ENCODE results near the gene ATOH8.

ATOH8 gene

DNA sequence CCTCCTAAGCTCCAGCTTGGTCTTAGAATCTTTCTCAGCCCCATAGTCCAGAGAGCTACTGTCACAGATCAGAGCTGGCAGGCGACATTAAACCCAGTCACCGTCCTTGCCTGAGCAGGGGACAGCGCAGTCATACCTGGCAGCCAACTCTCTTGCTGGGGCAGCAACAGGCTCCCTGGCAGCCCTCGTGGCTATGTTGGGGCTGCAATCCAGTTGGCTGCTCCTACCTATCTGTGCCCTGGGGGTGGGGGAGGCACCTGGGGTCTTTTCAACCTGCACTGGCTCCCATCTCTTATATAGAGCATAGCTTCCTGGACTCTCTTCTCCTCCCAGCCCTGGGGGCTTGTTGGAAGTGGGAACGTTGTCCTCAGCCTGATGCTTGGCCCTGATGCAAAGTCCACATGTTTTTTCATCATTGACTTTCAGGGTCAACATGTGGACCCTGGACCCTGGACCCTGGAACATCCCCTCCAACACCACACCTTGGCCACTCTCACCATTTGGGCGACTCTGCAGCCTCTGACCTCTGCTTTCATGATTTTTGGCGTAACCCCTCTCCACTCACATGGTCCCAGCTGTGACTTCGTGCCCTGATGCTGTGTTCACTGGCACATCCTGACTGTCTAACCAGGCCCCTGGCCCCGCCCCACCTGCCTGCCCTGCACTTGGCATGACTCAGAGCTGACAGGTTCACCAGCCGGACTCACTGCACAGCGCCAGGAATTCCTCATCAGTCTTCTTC is 45.6 kb downstream of the ATOH8 start:
- no peak overlapping the region for H3K4me3 ChIP-seq (ENCODE audit: low read depth, low read length)
- TF ChIP-seq, protein P1, sequence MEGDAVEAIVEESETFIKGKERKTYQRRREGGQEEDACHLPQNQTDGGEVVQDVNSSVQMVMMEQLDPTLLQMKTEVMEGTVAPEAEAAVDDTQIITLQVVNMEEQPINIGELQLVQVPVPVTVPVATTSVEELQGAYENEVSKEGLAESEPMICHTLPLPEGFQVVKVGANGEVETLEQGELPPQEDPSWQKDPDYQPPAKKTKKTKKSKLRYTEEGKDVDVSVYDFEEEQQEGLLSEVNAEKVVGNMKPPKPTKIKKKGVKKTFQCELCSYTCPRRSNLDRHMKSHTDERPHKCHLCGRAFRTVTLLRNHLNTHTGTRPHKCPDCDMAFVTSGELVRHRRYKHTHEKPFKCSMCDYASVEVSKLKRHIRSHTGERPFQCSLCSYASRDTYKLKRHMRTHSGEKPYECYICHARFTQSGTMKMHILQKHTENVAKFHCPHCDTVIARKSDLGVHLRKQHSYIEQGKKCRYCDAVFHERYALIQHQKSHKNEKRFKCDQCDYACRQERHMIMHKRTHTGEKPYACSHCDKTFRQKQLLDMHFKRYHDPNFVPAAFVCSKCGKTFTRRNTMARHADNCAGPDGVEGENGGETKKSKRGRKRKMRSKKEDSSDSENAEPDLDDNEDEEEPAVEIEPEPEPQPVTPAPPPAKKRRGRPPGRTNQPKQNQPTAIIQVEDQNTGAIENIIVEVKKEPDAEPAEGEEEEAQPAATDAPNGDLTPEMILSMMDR (IDR thresholded peaks at IDR 0.05; ENCODE audit: low read depth, low read length), result no peak

GRCh38 chr2:85800586-85800985 is 46.8 kb downstream of the ATOH8 start:
- H3K4me3 ChIP-seq (ENCODE audit: low read depth, low read length), result no peak overlapping the region
- TF ChIP-seq, protein P1 (IDR thresholded peaks at IDR 0.05; ENCODE audit: low read depth, low read length), result no peak

DNA sequence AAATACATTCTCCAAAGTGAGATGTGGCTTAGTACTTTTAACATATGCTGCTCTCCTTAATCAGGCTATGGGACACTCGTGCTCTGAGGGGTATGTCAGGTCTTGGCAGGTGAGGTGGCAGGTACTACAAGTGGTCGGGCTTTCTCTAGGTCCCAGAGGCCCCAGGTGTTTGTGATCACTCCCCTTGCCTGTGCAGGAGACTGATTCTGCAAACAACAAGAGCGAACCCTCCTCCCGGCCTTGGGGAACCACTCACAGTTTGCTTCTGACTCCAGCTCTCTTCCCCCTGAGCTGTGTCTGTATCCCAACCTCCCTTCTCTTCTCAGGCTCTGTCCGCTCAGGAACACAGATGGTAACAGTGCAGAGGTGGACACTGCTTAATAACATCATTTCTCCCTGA is 48.1 kb downstream of the ATOH8 start:
- no peak overlapping the region for H3K4me3 ChIP-seq (ENCODE audit: low read depth, low read length)
- TF ChIP-seq, protein P1 (IDR thresholded peaks at IDR 0.05; ENCODE audit: low read depth, low read length), result no peak

- TF ChIP-seq, protein P1 (IDR thresholded peaks at IDR 0.05; ENCODE audit: low read depth, low read length), result no peak
- H3K4me3 ChIP-seq (ENCODE audit: low read depth, low read length), result no peak overlapping the region
Measured at GRCh38 chr2:85802354-85803103, 48.7 kb downstream of the ATOH8 start.

- TF ChIP-seq, protein P1 (IDR thresholded peaks at IDR 0.05; ENCODE audit: low read depth, low read length), result no peak
- H3K4me3 ChIP-seq (ENCODE audit: low read depth, low read length), result no peak overlapping the region
Measured at GRCh38 chr2:85803704-85804425, 50.1 kb downstream of the ATOH8 start.

DNA sequence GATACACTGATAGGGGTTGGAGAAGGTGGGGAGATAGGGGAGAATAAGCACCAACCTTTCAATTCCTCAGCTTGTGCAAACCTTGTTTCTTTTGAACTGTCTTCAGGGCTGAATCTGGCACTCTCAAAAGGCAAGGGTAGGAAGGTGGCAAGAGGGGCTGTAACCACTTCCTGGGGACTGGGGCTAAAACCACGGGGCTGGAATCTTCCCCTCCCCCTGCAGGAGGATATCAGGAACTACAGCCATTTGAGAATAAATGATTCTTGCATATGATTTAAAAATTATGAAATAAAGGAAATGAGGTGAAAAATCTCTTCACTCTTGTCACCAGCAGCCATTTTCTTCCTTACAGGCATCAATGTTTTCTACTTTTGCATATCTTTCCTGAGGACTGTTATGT is 50.8 kb downstream of the ATOH8 start:
- TF ChIP-seq, protein P1 (IDR thresholded peaks at IDR 0.05; ENCODE audit: low read depth, low read length), result peak; percentile 59
- no peak overlapping the region for H3K4me3 ChIP-seq (ENCODE audit: low read depth, low read length)

All from WI38 (cell line).